H1 (cell line): ENCODE results near the gene FBXO11. TPM values are rescaled to one million over a fixed set of nuclear protein-coding genes. Genes with fewer than 3 reads are reported as not detected.

Source experiments
- CTCF ChIA-PET: fragments of 300-600 bp; sonication (Branson Sonifier 250); formaldehyde crosslinking; loops from one replicate; lab custom pipeline; 2021; ENCODE audit not compliant: partially characterized antibody; lab: Charles Lee
- POLR2A ChIA-PET: fragments of 300-600 bp; sonication (Branson Sonifier 250); formaldehyde crosslinking; loops from one replicate; lab custom pipeline; 2021; ENCODE audit warnings: inconsistent platforms; ENCODE audit not compliant: partially characterized antibody; lab: Charles Lee
- DNase-seq, 2 experiments: peaks; one replicate each; pipeline versions ENCODE4 v3.0.0 to v3.0.0-alpha.2; 2010 to 2022; ENCODE audit warnings: low spot score in 2 of 2, low read depth in 1 of 2, mixed read lengths in 1 of 2
- FAIRE-seq: peaks from 2 replicates; lab custom pipeline; 2011; peaks lifted over from hg19 to GRCh38; lab: Jason Lieb, UNC
- H2AFZ ChIP-seq: 2 replicates; pipeline ENCODE4 v1.8.1; 2012; ENCODE audit warnings: low read length, inconsistent platforms
- H2AK5ac ChIP-seq: 2 replicates; pipeline ENCODE4 v1.6.1; 2013; ENCODE audit warnings: low read depth, low read length
- H2BK120ac ChIP-seq: replicated peaks from 2 replicates; pipeline ENCODE3; 2013; ENCODE audit warnings: low read depth, low read length, inconsistent platforms
- H2BK12ac ChIP-seq: 2 replicates; pipeline ENCODE4 v1.6.1; 2013; ENCODE audit warnings: low read depth, low read length
- H2BK15ac ChIP-seq: 2 replicates; pipeline ENCODE4 v1.6.1; 2013; ENCODE audit warnings: low read length
- H2BK20ac ChIP-seq: 2 replicates; pipeline ENCODE4 v1.6.1; 2013; ENCODE audit warnings: low read length
- H2BK5ac ChIP-seq: 2 replicates; pipeline ENCODE4 v1.6.1; 2013; ENCODE audit warnings: low read depth, low read length
- H3K14ac ChIP-seq: 2 replicates; pipeline ENCODE4 v1.6.1; 2013; ENCODE audit warnings: inconsistent platforms; ENCODE audit not compliant: insufficient read length
- H3K18ac ChIP-seq: 2 replicates; pipeline ENCODE4 v1.6.1; 2013; ENCODE audit warnings: low read length; ENCODE audit errors: extremely low read depth
- H3K23ac ChIP-seq: 2 replicates; pipeline ENCODE4 v1.6.1; 2013; ENCODE audit warnings: inconsistent platforms; ENCODE audit not compliant: insufficient read length
- H3K23me2 ChIP-seq: 2 replicates; pipeline ENCODE4 v1.6.1; 2013; ENCODE audit warnings: low read depth, low read length
- H3K27ac ChIP-seq: 2 replicates; pipeline ENCODE4 v1.6.1; 2011; ENCODE audit warnings: low read depth, low read length, inconsistent platforms
- H3K27me3 ChIP-seq, 4 experiments: replicated peaks in 1 of 4; 1 replicate in 1 of 4; 2 replicates in 3 of 4; pipeline versions ENCODE4 v1.6.1 to v1.8.1; 2011 to 2013; ENCODE audit warnings: low read length in 3 of 4, mild to moderate bottlenecking in 3 of 4, inconsistent platforms in 2 of 4, mixed read lengths in 2 of 4, moderate library complexity in 1 of 4; ENCODE audit not compliant: control insufficient read depth in 3 of 4, insufficient read depth in 3 of 4; ENCODE audit errors: extremely low read depth in 1 of 4
- H3K36me3 ChIP-seq, 4 experiments: 2 replicates each; pipeline versions ENCODE4 v1.6.1 to v1.8.1; 2011 to 2013; ENCODE audit warnings: mild to moderate bottlenecking in 4 of 4, low read length in 3 of 4, moderate library complexity in 2 of 4, control low read depth in 1 of 4, inconsistent platforms in 1 of 4; ENCODE audit not compliant: insufficient read depth in 4 of 4, control insufficient read depth in 2 of 4
- H3K4ac ChIP-seq: replicated peaks from 2 replicates; pipeline ENCODE3; 2013; ENCODE audit warnings: low read length, low read depth, mixed read lengths, inconsistent platforms; ENCODE audit not compliant: insufficient read length
- H3K4me1 ChIP-seq, 4 experiments: replicated peaks in 1 of 4; 1 replicate in 1 of 4; 2 replicates in 3 of 4; pipeline versions ENCODE4 v1.6.1 to v1.8.1; 2011 to 2013; ENCODE audit warnings: low read length in 3 of 4, inconsistent platforms in 2 of 4, mixed read lengths in 1 of 4; ENCODE audit not compliant: insufficient read depth in 4 of 4, control insufficient read depth in 3 of 4
- H3K4me2 ChIP-seq, 2 experiments: 2 replicates each; pipeline versions ENCODE4 v1.6.1 to v1.8.1; 2011 to 2013; ENCODE audit warnings: low read depth in 2 of 2, low read length in 2 of 2, control low read depth in 1 of 2, inconsistent platforms in 1 of 2, mild to moderate bottlenecking in 1 of 2; ENCODE audit not compliant: insufficient read depth in 1 of 2
- H3K4me3 ChIP-seq, 4 experiments: fragments of 200-600, 300-600 bp in 1 of 4; sonication (generic), shearing (Covaris generic), sonication (Bioruptor Twin) in 1 of 4; 2 replicates each; pipeline versions ENCODE4 v1.5.1 to v1.8.1; 2011 to 2016; ENCODE audit warnings: low read length in 4 of 4, low read depth in 3 of 4, control low read depth in 2 of 4, inconsistent platforms in 2 of 4, mild to moderate bottlenecking in 2 of 4, mixed read lengths in 1 of 4, moderate library complexity in 1 of 4; ENCODE audit not compliant: insufficient read depth in 2 of 4; ENCODE audit errors: extremely low read depth in 1 of 4
- H3K56ac ChIP-seq: replicated peaks from 2 replicates; pipeline ENCODE3; 2013; ENCODE audit warnings: low read depth, mild to moderate bottlenecking, mixed read lengths, low read length, inconsistent platforms; ENCODE audit not compliant: insufficient read length
- H3K79me1 ChIP-seq: 2 replicates; pipeline ENCODE4 v1.6.1; 2013; ENCODE audit warnings: low read depth, low read length, control low read depth
- H3K79me2 ChIP-seq, 2 experiments: 2 replicates each; pipeline versions ENCODE4 v1.6.1 to v1.8.1; 2012 to 2013; ENCODE audit warnings: low read length in 2 of 2, mild to moderate bottlenecking in 2 of 2, inconsistent platforms in 1 of 2; ENCODE audit not compliant: insufficient read depth in 2 of 2, control insufficient read depth in 1 of 2
- H3K9ac ChIP-seq, 4 experiments: replicated peaks in 1 of 4; 1 replicate in 1 of 4; 2 replicates in 3 of 4; pipeline versions ENCODE4 v1.6.1 to v1.8.1; 2011 to 2013; ENCODE audit warnings: low read depth in 3 of 4, low read length in 3 of 4, control low read depth in 2 of 4, mild to moderate bottlenecking in 2 of 4, moderate library complexity in 2 of 4, inconsistent platforms in 1 of 4; ENCODE audit errors: extremely low read depth in 1 of 4
- H3K9me3 ChIP-seq, 2 experiments: 2 replicates each; pipeline versions ENCODE4 v1.6.1 to v1.8.1; 2012 to 2013; ENCODE audit warnings: mild to moderate bottlenecking in 2 of 2, moderate library complexity in 2 of 2, control low read depth in 1 of 2, inconsistent platforms in 1 of 2, low read depth in 1 of 2, low read length in 1 of 2, mixed read lengths in 1 of 2; ENCODE audit not compliant: insufficient read depth in 2 of 2
- H4K20me1 ChIP-seq, 2 experiments: replicated peaks in 1 of 2; 2 replicates each; pipeline versions ENCODE3 to v1.8.1; 2011 to 2013; ENCODE audit warnings: inconsistent platforms in 2 of 2, low read length in 2 of 2, mild to moderate bottlenecking in 1 of 2; ENCODE audit not compliant: insufficient read depth in 2 of 2, control insufficient read depth in 1 of 2
- H4K5ac ChIP-seq: 2 replicates; pipeline ENCODE4 v1.6.1; 2013; ENCODE audit warnings: low read length, low read depth, mixed read lengths, inconsistent platforms; ENCODE audit not compliant: insufficient read length
- H4K8ac ChIP-seq: 2 replicates; pipeline ENCODE4 v1.8.0; 2013; ENCODE audit warnings: mild to moderate bottlenecking, moderate library complexity, low read length, inconsistent platforms; ENCODE audit not compliant: insufficient read depth; ENCODE audit errors: extremely low read depth
- H4K91ac ChIP-seq: replicated peaks from 2 replicates; pipeline ENCODE3; 2013; ENCODE audit warnings: low read length, mixed read lengths, inconsistent platforms; ENCODE audit not compliant: insufficient read length
- CBX5 ChIP-seq: fragments of 300-800, 300-1000 bp; sonication (generic); IDR thresholded peaks from 2 replicates; pipeline ENCODE4 v1.7.1; 2016; ENCODE audit warnings: antibody characterized with exemption, low read length, low read depth
- CEBPB ChIP-seq: IDR thresholded peaks from 2 replicates; pipeline ENCODE4 v1.6.1; 2012; ENCODE audit warnings: low read depth, low read length
- CHD2 ChIP-seq: IDR thresholded peaks from 2 replicates; pipeline ENCODE4 v1.6.1; 2012; ENCODE audit warnings: low read length, improper control_type of control experiment
- EGR1 ChIP-seq: IDR thresholded peaks from 2 replicates; pipeline ENCODE4 v1.6.1; 2011; ENCODE audit warnings: low read depth, low read length, borderline replicate concordance
- EZH2 ChIP-seq: fragments of 200-600 bp; sonication (generic); IDR thresholded peaks from 2 replicates; pipeline ENCODE4 v1.7.1; 2012; ENCODE audit warnings: low read depth, mild to moderate bottlenecking, moderate library complexity, low read length, inconsistent platforms; ENCODE audit not compliant: severe bottlenecking
- FOSL1 ChIP-seq: IDR thresholded peaks from 2 replicates; pipeline ENCODE4 v1.6.1; 2011; ENCODE audit warnings: mild to moderate bottlenecking, low read depth, low read length, moderate library complexity; ENCODE audit not compliant: insufficient read depth
- MAFK ChIP-seq: IDR thresholded peaks from 2 replicates; pipeline ENCODE4 v1.6.1; 2012; ENCODE audit warnings: low read depth, mild to moderate bottlenecking, improper control_type of control experiment, low read length
- NRF1 ChIP-seq: IDR thresholded peaks from 2 replicates; pipeline ENCODE4 v1.6.1; 2011; ENCODE audit warnings: mild to moderate bottlenecking, low read depth, low read length, improper control_type of control experiment
- POU5F1 ChIP-seq: IDR thresholded peaks from 2 replicates; pipeline ENCODE4 v1.6.1; 2011; ENCODE audit warnings: low read depth, mild to moderate bottlenecking, low read length, moderate library complexity
- RAD21 ChIP-seq, 2 experiments: IDR thresholded peaks in 1 of 2; conservative IDR thresholded peaks in 1 of 2; 2 replicates each; pipeline ENCODE4 v1.6.1; 2011; ENCODE audit warnings: low read depth in 2 of 2, low read length in 2 of 2, improper control_type of control experiment in 1 of 2, inconsistent platforms in 1 of 2, mild to moderate bottlenecking in 1 of 2, moderate library complexity in 1 of 2
- RNF2 ChIP-seq: fragments of 200-900, 300-1000 bp; sonication (generic); IDR thresholded peaks from 2 replicates; pipeline ENCODE4 v1.7.1; 2016; ENCODE audit warnings: borderline replicate concordance, low read depth, mild to moderate bottlenecking, antibody characterized with exemption, low read length; ENCODE audit not compliant: poor library complexity, severe bottlenecking; ENCODE audit errors: missing control alignments
- SUZ12 ChIP-seq: fragments of 200-600 bp; sonication (generic); IDR thresholded peaks from 2 replicates; pipeline ENCODE4 v1.6.1; 2012; ENCODE audit warnings: mild to moderate bottlenecking, inconsistent platforms, low read length, moderate library complexity, mixed read lengths
- TAF1 ChIP-seq: IDR thresholded peaks from 2 replicates; pipeline ENCODE4 v1.6.1; 2011; ENCODE audit warnings: mild to moderate bottlenecking, low read depth, low read length
- TAF7 ChIP-seq: optimal IDR thresholded peaks from 2 replicates; pipeline ENCODE3; 2011; ENCODE audit warnings: low read depth, mild to moderate bottlenecking, inconsistent platforms, low read length, moderate library complexity, borderline replicate concordance
- ZNF274 ChIP-seq: IDR thresholded peaks from 2 replicates; pipeline ENCODE4 v1.7.0; 2012; ENCODE audit warnings: low read length, borderline replicate concordance; ENCODE audit errors: extremely low read depth
- polyA plus RNA-seq, 7 experiments: library from polyadenylated mRNA; depleted of rRNA in 3 of 7; stranded (reverse) in 5 of 7; unstranded in 2 of 7; fragments of >200 nt in 5 of 7; fragments of 200-250 nt in 2 of 7; gene quantifications; 1 replicate in 5 of 7; 2 replicates in 1 of 7; 4 replicates in 1 of 7; pipeline versions ENCODE4 v1.2.1 to v1.2.3, GENCODE V29; 2011 to 2013; ENCODE audit warnings: missing spikeins in 2 of 7, mixed read lengths in 2 of 7
- total RNA-seq: library from RNA; stranded (reverse); fragmentation: NEBNext Ultra II Directional; extraction: Animal tissue kit (Norgen Biotek cat#: 25700); gene quantifications from 2 replicates; pipeline ENCODE4 v1.2.1, GENCODE V29; 2021

FBXO11 gene
- total and polyA plus RNA-seq, 2 of the 8 experiments (the other 6 are each of a cell fraction or from before 2014, with no cell fraction given): 21.7 to 57.3 TPM

DNA sequence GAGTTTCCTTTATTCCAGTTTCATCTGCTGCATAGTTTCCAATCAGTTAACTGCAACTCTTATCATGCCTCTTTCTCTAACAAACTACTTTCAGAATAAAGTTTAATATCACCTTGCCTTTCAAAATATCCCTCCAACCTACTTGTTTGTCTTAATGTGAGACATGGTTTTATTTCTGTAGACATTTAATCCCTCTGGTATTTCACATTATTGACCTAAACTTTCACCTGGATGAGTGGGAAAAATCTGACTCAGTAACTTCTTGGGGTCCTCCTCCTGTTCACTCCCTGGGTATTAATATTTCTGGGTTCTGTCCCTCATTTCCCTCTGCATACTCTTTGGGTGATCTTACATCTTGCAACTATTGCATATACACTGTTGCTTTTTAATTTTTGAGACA is 95.4 kb downstream of the FBXO11 start:
- no peak for FAIRE-seq
- H2AK5ac ChIP-seq: no peak overlapping the region
- no peaks in the 10 kb centered on the region for H3K23me2 ChIP-seq
- no peak overlapping the region for H3K9ac ChIP-seq
- no peak overlapping the region for H3K56ac ChIP-seq
- POLR2A ChIA-PET: interaction anchor here (1.2 to 1.8 kb wide), 2 partner anchors 9 to 13 kb away, joined by 3 to 5 read pairs; no protein-coding TSS in a partner anchor
- no peak overlapping the region for H2BK5ac ChIP-seq
- no peak overlapping the region for H3K4me2 ChIP-seq
- no peak overlapping the region for H3K18ac ChIP-seq
- no peak overlapping the region for H2BK20ac ChIP-seq
- H3K79me1 ChIP-seq: no peaks in the 10 kb centered on the region
- H3K27me3 ChIP-seq: no peaks in the 10 kb centered on the region
- H3K4me1 ChIP-seq: no peaks in the 10 kb centered on the region
- no peak overlapping the region for H3K14ac ChIP-seq
- H4K8ac ChIP-seq: no peak overlapping the region
- no peak for DNase-seq
- no peak overlapping the region for H4K91ac ChIP-seq
- H3K4me3 ChIP-seq: no peak overlapping the region
- H4K20me1 ChIP-seq: no peaks in the 10 kb centered on the region
- H2BK120ac ChIP-seq: no peak overlapping the region
- H3K27ac ChIP-seq: no peak overlapping the region
- H3K23ac ChIP-seq: no peak overlapping the region
- no peak overlapping the region for H3K4ac ChIP-seq
- peaks cover 10 to 72% (median 40%) of the 10 kb centered on the region in 4 experiments for H3K36me3 ChIP-seq
- no peaks in the 10 kb centered on the region for H3K9me3 ChIP-seq
- H2BK15ac ChIP-seq: no peak overlapping the region
- no peak overlapping the region for H4K5ac ChIP-seq
- no peak overlapping the region for H2AFZ ChIP-seq
- CTCF ChIA-PET: no interaction called here
- H3K79me2 ChIP-seq: no peaks in the 10 kb centered on the region
- H2BK12ac ChIP-seq: no peak overlapping the region
- TF ChIP-seq CBX5 (no peak), ZNF274 (no peak), FOSL1 (no peak), RAD21 (IDR thresholded peaks at IDR 0.05 in 1 of 2, conservative IDR thresholded peaks at IDR 0.05 in 1 of 2; ENCODE audit: low read depth in 2 of 2, low read length in 2 of 2) (no peak), CHD2 (no peak), SUZ12 (no peak), TAF7 (no peak), NRF1 (no peak), EGR1 (no peak), EZH2 (no peak), CEBPB (no peak), MAFK (no peak), POU5F1 (no peak), RNF2 (no peak), TAF1 (no peak)
